ENCODE results near the gene AKAP10. TPM values are rescaled to one million over a fixed set of nuclear protein-coding genes. Genes with fewer than 3 reads are reported as not detected.

Gene AKAP10
- total RNA-seq, 4 donors from 2014 or later, result 24.5 to 46.6 (median 36.4) TPM

GRCh38 chr17:19933628-19934027 lies 44.0 kb downstream of the AKAP10 start:
- no peak for TF ChIP-seq CTCF (IDR thresholded peaks at IDR 0.05; ENCODE audit: low read depth)

- no peak for TF ChIP-seq CTCF (IDR thresholded peaks at IDR 0.05; ENCODE audit: low read depth)
Observed at GRCh38 chr17:19933221-19933620, 44.4 kb downstream of the AKAP10 start.

GRCh38 chr17:19928299-19928698 lies 49.3 kb downstream of the AKAP10 start:
- TF ChIP-seq CTCF (IDR thresholded peaks at IDR 0.05; ENCODE audit: low read depth), result no peak

- no peak for TF ChIP-seq CTCF (IDR thresholded peaks at IDR 0.05; ENCODE audit: low read depth)
Observed at GRCh38 chr17:19915245-19915978, 62.2 kb downstream of the AKAP10 start.

GRCh38 chr17:19911033-19911432 lies 66.6 kb downstream of the AKAP10 start:
- no peak for TF ChIP-seq CTCF (IDR thresholded peaks at IDR 0.05; ENCODE audit: low read depth)

GRCh38 chr17:19909139-19909538 lies 68.5 kb downstream of the AKAP10 start:
- TF ChIP-seq CTCF (IDR thresholded peaks at IDR 0.05; ENCODE audit: low read depth), result no peak

GRCh38 chr17:19905502-19905901 lies 72.1 kb downstream of the AKAP10 start:
- TF ChIP-seq CTCF (IDR thresholded peaks at IDR 0.05; ENCODE audit: low read depth), result no peak
